HS-5 (cell line): ENCODE data around the gene SEC22C.

Experiments used
- DNase-seq: peaks from one replicate; pipeline ENCODE4 v3.0.0-alpha.2; 2012; ENCODE audit warnings: low read depth

SEC22C gene

GRCh38 chr3:42535981-42536784 lies 45.6 kb downstream of the SEC22C start:
- DNase-seq, result no peak

- DNase-seq, result no peak
Observed at GRCh38 chr3:42533161-42533897, 48.4 kb downstream of the SEC22C start.

- no peak for DNase-seq
Observed at GRCh38 chr3:42532229-42532628, 49.5 kb downstream of the SEC22C start.

- DNase-seq, result no peak
Observed at GRCh38 chr3:42531470-42531869, 50.3 kb downstream of the SEC22C start.

- no peak for DNase-seq
Observed at GRCh38 chr3:42530073-42530472, 51.7 kb downstream of the SEC22C start.

- DNase-seq, result no peak
Observed at GRCh38 chr3:42529468-42529867, 52.3 kb downstream of the SEC22C start.

GRCh38 chr3:42527368-42527917 lies 54.3 kb downstream of the SEC22C start:
- no peak for DNase-seq

GRCh38 chr3:42526616-42527367 lies 55.0 kb downstream of the SEC22C start:
- DNase-seq, result no peak

- DNase-seq, result no peak
Observed at GRCh38 chr3:42525736-42526345, 55.9 kb downstream of the SEC22C start.

- DNase-seq, result no peak
Observed at GRCh38 chr3:42525212-42525611, 56.6 kb downstream of the SEC22C start.

GRCh38 chr3:42524751-42525150 lies 57.0 kb downstream of the SEC22C start:
- DNase-seq, result no peak

GRCh38 chr3:42520906-42521305 lies 60.9 kb downstream of the SEC22C start:
- no peak for DNase-seq

- no peak for DNase-seq
Observed at GRCh38 chr3:42520336-42520735, 61.4 kb downstream of the SEC22C start.

GRCh38 chr3:42519568-42519962 lies 62.2 kb downstream of the SEC22C start:
- no peak for DNase-seq

- DNase-seq, result no peak
Observed at GRCh38 chr3:42518800-42519567, 62.8 kb downstream of the SEC22C start.

- no peak for DNase-seq
Observed at GRCh38 chr3:42517117-42517516, 64.7 kb downstream of the SEC22C start.

GRCh38 chr3:42516443-42516842 lies 65.3 kb downstream of the SEC22C start:
- no peak for DNase-seq

- no peak for DNase-seq
Observed at GRCh38 chr3:42515976-42516375, 65.8 kb downstream of the SEC22C start.

- DNase-seq, result no peak
Observed at GRCh38 chr3:42515391-42515916, 66.3 kb downstream of the SEC22C start.

GRCh38 chr3:42514876-42515275 lies 66.9 kb downstream of the SEC22C start:
- no peak for DNase-seq

- DNase-seq, result no peak
Observed at GRCh38 chr3:42513521-42513920, 68.2 kb downstream of the SEC22C start.
